HCT116 (cell line): ENCODE data around the gene GLDN. TPM values are rescaled to one million over a fixed set of nuclear protein-coding genes. Genes with fewer than 3 reads are reported as not detected.

Experiments
- ATAC-seq: fragments of 200-7000 bp; cut with Tn5 transposase; 2 replicates; pipeline ENCODE4 v1.9.1; 2020; ENCODE audit warnings: mild to moderate bottlenecking, moderate library complexity
- BruUV-seq: library from RNA; stranded (reverse); fragments of 400-500 nt; replicated peaks from 2 replicates; lab custom pipeline; 2021; lab: Mats Ljungman, UMichigan
- CTCF ChIA-PET: fragments of 300-600 bp; sonication (Branson Sonifier 250); formaldehyde crosslinking; loops from one replicate; lab custom pipeline; 2021; ENCODE audit warnings: antibody characterized with exemption; lab: Charles Lee
- POLR2A ChIA-PET: fragments of 300-600, 350-600 bp; sonication (Branson Sonifier 250); formaldehyde crosslinking; loops from one replicate; lab custom pipeline; 2021; ENCODE audit warnings: antibody characterized with exemption; lab: Charles Lee
- RAD21 ChIA-PET, 2 experiments: fragments of 300-600 bp; sonication (Branson Sonifier 250); formaldehyde crosslinking; loops; one replicate each; lab custom pipeline; 2023; ENCODE audit warnings: low total read pairs in 2 of 2; ENCODE audit not compliant: uncharacterized antibody in 2 of 2, unreplicated experiment in 2 of 2, low non-redundant PET in 1 of 2; lab: Charles Lee
- DNase-seq: peaks from one replicate; pipeline ENCODE4 v3.0.0-alpha.2; 2010; ENCODE audit warnings: low read depth, low spot score
- H2AFZ ChIP-seq: fragments of 200-600 bp; shearing (Covaris generic), sonication (generic); 2 replicates; pipeline ENCODE4 v1.6.1; 2017; ENCODE audit warnings: low read depth, mixed run types, mixed read lengths, antibody characterized with exemption, low read length; ENCODE audit not compliant: poor library complexity, severe bottlenecking
- H3K27ac ChIP-seq: 2 replicates; pipeline ENCODE4 v1.5.1; 2012; ENCODE audit warnings: low read depth, low read length
- H3K27me3 ChIP-seq: fragments of 200-600 bp; sonication (generic); 2 replicates; pipeline ENCODE4 v1.6.1; 2016; ENCODE audit warnings: mixed run types, low read length, mixed read lengths; ENCODE audit not compliant: insufficient read depth
- H3K36me3 ChIP-seq, 2 experiments: fragments of 200-500 bp in 1 of 2; fragments of 200-600 bp in 1 of 2; sonication (Bioruptor generic) in 1 of 2; sonication (generic) in 1 of 2; 2 replicates each; pipeline versions ENCODE4 v1.5.1 to v1.6.1; 2014 to 2016; ENCODE audit warnings: low read length in 2 of 2, inconsistent platforms in 1 of 2, mixed read lengths in 1 of 2, mixed run types in 1 of 2; ENCODE audit not compliant: insufficient read depth in 2 of 2, control insufficient read depth in 1 of 2
- H3K4me1 ChIP-seq, 2 experiments: fragments of 200-600 bp in 1 of 2; sonication (generic) in 1 of 2; 2 replicates each; pipeline versions ENCODE4 v1.5.1 to v1.6.1; 2012 to 2017; ENCODE audit warnings: low read length in 2 of 2, inconsistent platforms in 1 of 2, mild to moderate bottlenecking in 1 of 2, mixed read lengths in 1 of 2, mixed run types in 1 of 2, moderate library complexity in 1 of 2; ENCODE audit not compliant: insufficient read depth in 2 of 2, control insufficient read depth in 1 of 2
- H3K4me2 ChIP-seq: fragments of 200-600 bp; sonication (generic); 2 replicates; pipeline ENCODE4 v1.6.1; 2017; ENCODE audit warnings: mixed run types, low read length, mixed read lengths
- H3K4me3 ChIP-seq, 2 experiments: fragments of 200-600 bp in 1 of 2; sonication (generic) in 1 of 2; replicated peaks in 1 of 2; 2 replicates each; pipeline ENCODE4 v1.5.1; 2011 to 2016; ENCODE audit warnings: low read length in 2 of 2, control low read depth in 1 of 2, low read depth in 1 of 2, mild to moderate bottlenecking in 1 of 2, mixed read lengths in 1 of 2, mixed run types in 1 of 2
- H3K79me2 ChIP-seq: fragments of 200-600 bp; sonication (generic); 2 replicates; pipeline ENCODE4 v1.6.1; 2017; ENCODE audit warnings: mild to moderate bottlenecking, mixed run types, low read length, moderate library complexity, mixed read lengths; ENCODE audit not compliant: insufficient read depth
- H3K9ac ChIP-seq: fragments of 200-600 bp; sonication (generic); 2 replicates; pipeline ENCODE4 v1.6.1; 2016; ENCODE audit warnings: low read length, mixed read lengths
- H3K9me2 ChIP-seq: fragments of 200-600 bp; sonication (generic), shearing (Covaris generic); 2 replicates; pipeline ENCODE4 v1.6.1; 2017; ENCODE audit warnings: mixed run types, mild to moderate bottlenecking, moderate library complexity; ENCODE audit not compliant: insufficient read depth
- H3K9me3 ChIP-seq, 2 experiments: fragments of 200-500 bp in 1 of 2; fragments of 200-600 bp in 1 of 2; sonication (Bioruptor generic) in 1 of 2; sonication (generic) in 1 of 2; 2 replicates each; pipeline ENCODE4 v1.6.1; 2014 to 2017; ENCODE audit warnings: low read length in 2 of 2, mixed read lengths in 2 of 2, inconsistent platforms in 1 of 2, low read depth in 1 of 2, mild to moderate bottlenecking in 1 of 2, mixed run types in 1 of 2, moderate library complexity in 1 of 2; ENCODE audit not compliant: control insufficient read depth in 1 of 2, insufficient read depth in 1 of 2
- H4K20me1 ChIP-seq: fragments of 200-600 bp; sonication (generic), shearing (Covaris generic); 2 replicates; pipeline ENCODE4 v1.6.1; 2017; ENCODE audit warnings: mixed run types, mild to moderate bottlenecking, moderate library complexity; ENCODE audit not compliant: insufficient read depth
- CBX3 ChIP-seq: IDR thresholded peaks from 2 replicates; pipeline ENCODE4 v1.6.1; 2012; ENCODE audit warnings: low read depth
- ELF1 ChIP-seq: IDR thresholded peaks from 2 replicates; pipeline ENCODE4 v1.6.1; 2012; ENCODE audit warnings: low read depth, borderline replicate concordance
- EZH2 ChIP-seq: fragments of 200-600 bp; sonication (generic); IDR thresholded peaks from 2 replicates; pipeline ENCODE4 v1.6.1; 2017; ENCODE audit warnings: antibody characterized with exemption, mixed run types
- JUND ChIP-seq: IDR thresholded peaks from 2 replicates; pipeline ENCODE4 v1.6.1; 2012
- POLR2A ChIP-seq: IDR thresholded peaks from 2 replicates; pipeline ENCODE4 v1.7.0; 2011; ENCODE audit warnings: borderline replicate concordance; ENCODE audit not compliant: insufficient read depth, insufficient read length; ENCODE audit errors: extremely low read depth
- POLR2AphosphoS5 ChIP-seq: IDR thresholded peaks from 2 replicates; pipeline ENCODE4 v1.6.1; 2011; ENCODE audit warnings: mild to moderate bottlenecking, low read depth, low read length, moderate library complexity
- RAD21 ChIP-seq: IDR thresholded peaks from 2 replicates; pipeline ENCODE4 v1.6.1; 2012; ENCODE audit warnings: low read depth, mild to moderate bottlenecking
- SIN3A ChIP-seq: IDR thresholded peaks from 2 replicates; pipeline ENCODE4 v1.6.1; 2012; ENCODE audit warnings: low read depth
- SP1 ChIP-seq: IDR thresholded peaks from 2 replicates; pipeline ENCODE4 v1.6.1; 2012; ENCODE audit warnings: low read depth
- SRF ChIP-seq: IDR thresholded peaks from 2 replicates; pipeline ENCODE4 v1.6.1; 2012; ENCODE audit warnings: low read depth
- TCF7L2 ChIP-seq: IDR thresholded peaks from 2 replicates; pipeline ENCODE4 v1.7.0; 2011; ENCODE audit warnings: borderline replicate concordance, inconsistent platforms; ENCODE audit not compliant: insufficient read depth, insufficient read length; ENCODE audit errors: extremely low read depth
- YY1 ChIP-seq: IDR thresholded peaks from 2 replicates; pipeline ENCODE4 v1.6.1; 2011; ENCODE audit warnings: low read length, low read depth, moderate library complexity, mild to moderate bottlenecking; ENCODE audit not compliant: insufficient replicate concordance; ENCODE audit errors: extremely low read depth
- ZNF274 ChIP-seq: fragments of 200-500 bp; sonication (Bioruptor generic); IDR thresholded peaks from 2 replicates; pipeline ENCODE4 v1.6.1; 2014; ENCODE audit warnings: mild to moderate bottlenecking, low read depth, low read length, inconsistent platforms
- intact Hi-C: fragments of 100-400 bp; cut with micrococcal nuclease; formaldehyde crosslinking; loops from 2 replicates; pipeline ENCODE4 v1.10.0; 2022
- total RNA-seq: library from RNA; stranded (reverse); gene quantifications from one replicate; pipeline ENCODE4 v1.2.1, GENCODE V29; 2021; ENCODE audit not compliant: unreplicated experiment
- TF ChIP-seq, protein P1 (sequence below): IDR thresholded peaks from 2 replicates; pipeline ENCODE4 v1.6.1; 2012
- TF ChIP-seq, protein P2 (sequence below): IDR thresholded peaks from 2 replicates; pipeline ENCODE4 v1.6.1; 2012; ENCODE audit warnings: low read depth
- TF ChIP-seq, protein P3 (sequence below): IDR thresholded peaks from 2 replicates; pipeline ENCODE4 v1.6.1; 2012

GLDN gene
- total RNA-seq, 1 experiment from 2014 or later, result 3.0 TPM

DNA sequence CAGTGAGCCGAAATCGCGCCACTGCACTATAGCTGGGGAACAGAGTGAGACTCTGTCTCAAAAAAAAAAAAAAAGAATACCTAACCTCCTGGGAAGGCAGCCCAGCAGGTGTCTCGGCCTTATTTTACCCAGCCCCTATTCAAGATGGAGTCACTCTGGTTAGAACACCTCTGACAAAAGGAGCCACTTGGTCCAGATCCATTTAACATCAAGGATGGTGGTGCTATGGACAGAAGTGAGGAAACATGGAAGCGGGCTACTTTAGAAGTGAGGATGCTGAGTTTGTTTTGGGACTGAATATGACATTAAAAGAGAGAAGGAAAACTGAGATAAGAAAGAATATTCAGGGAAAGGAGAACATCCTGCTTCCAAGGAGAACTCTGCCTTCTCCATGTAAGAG is 14.7 kb downstream of the GLDN start:
- H3K27me3 ChIP-seq, result 0 out of 2 replicates have a peak, but pooled peaks cover 2% of the 10 kb centered on the region
- no peak overlapping the region for H2AFZ ChIP-seq
- H3K9me2 ChIP-seq, result no peaks in the 10 kb centered on the region
- CTCF ChIA-PET, result no interaction called here
- RAD21 ChIA-PET, result no interaction called here
- BruUV-seq, result no TSS peak
- no peak overlapping the region for H3K9ac ChIP-seq
- H3K4me2 ChIP-seq, result no peak overlapping the region
- no peak for TF ChIP-seq ELF1
- TF ChIP-seq RAD21, result no peak
- no peak for TF ChIP-seq SIN3A
- no peak for TF ChIP-seq YY1
- TF ChIP-seq POLR2A, result no peak
- no peak for TF ChIP-seq ZNF274
- TF ChIP-seq SP1, result no peak
- TF ChIP-seq, protein P1, sequence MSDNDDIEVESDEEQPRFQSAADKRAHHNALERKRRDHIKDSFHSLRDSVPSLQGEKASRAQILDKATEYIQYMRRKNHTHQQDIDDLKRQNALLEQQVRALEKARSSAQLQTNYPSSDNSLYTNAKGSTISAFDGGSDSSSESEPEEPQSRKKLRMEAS, result no peak
- POLR2A ChIA-PET, result no interaction called here
- no peak for DNase-seq
- no peaks in the 10 kb centered on the region for H4K20me1 ChIP-seq
- no peaks in the 10 kb centered on the region for H3K79me2 ChIP-seq
- no peak overlapping the region for H3K4me3 ChIP-seq
- no peak for ATAC-seq
- H3K9me3 ChIP-seq, result no peaks in the 10 kb centered on the region
- no peak overlapping the region for H3K27ac ChIP-seq
- intact Hi-C loops, result no loop called here
- no peaks in the 10 kb centered on the region for H3K36me3 ChIP-seq
- no peaks in the 10 kb centered on the region for H3K4me1 ChIP-seq

DNA sequence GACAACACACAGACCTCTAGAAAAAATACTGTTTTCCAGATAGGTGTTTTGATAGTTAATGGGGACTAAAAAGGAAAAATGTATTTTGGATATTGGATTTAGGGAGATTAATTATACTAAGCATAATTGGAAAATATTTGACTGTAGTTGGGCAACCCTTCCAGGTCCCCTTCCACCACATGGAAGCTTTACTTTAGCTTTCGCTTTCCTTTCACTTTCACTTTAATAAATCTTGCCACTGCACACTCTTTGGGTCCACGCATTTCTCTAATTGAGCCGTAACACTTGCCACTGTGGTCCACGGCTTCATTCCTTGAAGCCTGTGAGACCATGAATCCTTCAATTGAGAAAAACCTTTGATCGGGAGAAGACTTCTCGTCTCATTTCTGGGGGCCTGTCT is 15.5 kb downstream of the GLDN start:
- Histone ChIP-seq H3K4me2 (no peak overlapping the region), H2AFZ (no peak overlapping the region), H4K20me1 (no peaks in the 10 kb centered on the region), H3K27ac (no peak overlapping the region), H3K9me2 (no peaks in the 10 kb centered on the region), H3K4me3 (no peak overlapping the region), H3K4me1 (no peaks in the 10 kb centered on the region), H3K36me3 (no peaks in the 10 kb centered on the region), H3K9me3 (no peaks in the 10 kb centered on the region), H3K9ac (no peak overlapping the region), H3K27me3 (0 out of 2 replicates have a peak, but pooled peaks cover 2% of the 10 kb centered on the region), H3K79me2 (no peaks in the 10 kb centered on the region)
- no TSS peak for BruUV-seq
- intact Hi-C loops, result no loop called here
- ChIA-PET RAD21 (no interaction called here), CTCF (no interaction called here), POLR2A (no interaction called here)
- ATAC-seq, result no peak
- no peak for DNase-seq
- TF ChIP-seq ELF1 (no peak), TCF7L2 (no peak), YY1 (no peak), SP1 (no peak), POLR2AphosphoS5 (no peak), EZH2 (no peak), RAD21 (no peak), JUND (no peak), SRF (no peak), CBX3 (no peak), POLR2A (no peak)
- TF ChIP-seq, protein P1, result no peak
- TF ChIP-seq, protein P2, sequence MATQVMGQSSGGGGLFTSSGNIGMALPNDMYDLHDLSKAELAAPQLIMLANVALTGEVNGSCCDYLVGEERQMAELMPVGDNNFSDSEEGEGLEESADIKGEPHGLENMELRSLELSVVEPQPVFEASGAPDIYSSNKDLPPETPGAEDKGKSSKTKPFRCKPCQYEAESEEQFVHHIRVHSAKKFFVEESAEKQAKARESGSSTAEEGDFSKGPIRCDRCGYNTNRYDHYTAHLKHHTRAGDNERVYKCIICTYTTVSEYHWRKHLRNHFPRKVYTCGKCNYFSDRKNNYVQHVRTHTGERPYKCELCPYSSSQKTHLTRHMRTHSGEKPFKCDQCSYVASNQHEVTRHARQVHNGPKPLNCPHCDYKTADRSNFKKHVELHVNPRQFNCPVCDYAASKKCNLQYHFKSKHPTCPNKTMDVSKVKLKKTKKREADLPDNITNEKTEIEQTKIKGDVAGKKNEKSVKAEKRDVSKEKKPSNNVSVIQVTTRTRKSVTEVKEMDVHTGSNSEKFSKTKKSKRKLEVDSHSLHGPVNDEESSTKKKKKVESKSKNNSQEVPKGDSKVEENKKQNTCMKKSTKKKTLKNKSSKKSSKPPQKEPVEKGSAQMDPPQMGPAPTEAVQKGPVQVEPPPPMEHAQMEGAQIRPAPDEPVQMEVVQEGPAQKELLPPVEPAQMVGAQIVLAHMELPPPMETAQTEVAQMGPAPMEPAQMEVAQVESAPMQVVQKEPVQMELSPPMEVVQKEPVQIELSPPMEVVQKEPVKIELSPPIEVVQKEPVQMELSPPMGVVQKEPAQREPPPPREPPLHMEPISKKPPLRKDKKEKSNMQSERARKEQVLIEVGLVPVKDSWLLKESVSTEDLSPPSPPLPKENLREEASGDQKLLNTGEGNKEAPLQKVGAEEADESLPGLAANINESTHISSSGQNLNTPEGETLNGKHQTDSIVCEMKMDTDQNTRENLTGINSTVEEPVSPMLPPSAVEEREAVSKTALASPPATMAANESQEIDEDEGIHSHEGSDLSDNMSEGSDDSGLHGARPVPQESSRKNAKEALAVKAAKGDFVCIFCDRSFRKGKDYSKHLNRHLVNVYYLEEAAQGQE, result no peak
- TF ChIP-seq, protein P3, sequence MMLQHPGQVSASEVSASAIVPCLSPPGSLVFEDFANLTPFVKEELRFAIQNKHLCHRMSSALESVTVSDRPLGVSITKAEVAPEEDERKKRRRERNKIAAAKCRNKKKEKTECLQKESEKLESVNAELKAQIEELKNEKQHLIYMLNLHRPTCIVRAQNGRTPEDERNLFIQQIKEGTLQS, result no peak
